Loucy (cell line): ENCODE results near the gene FHIT.

Source experiments
- H2AFZ ChIP-seq: fragments of 200-600 bp; sonication (generic); 2 replicates; pipeline ENCODE4 v1.6.0; 2016; ENCODE audit warnings: antibody characterized with exemption, mild to moderate bottlenecking, low read length, moderate library complexity
- H3F3A ChIP-seq: fragments of 200-600 bp; 2 replicates; pipeline ENCODE4 v1.6.0; 2016; ENCODE audit warnings: antibody characterized with exemption, low read depth, mild to moderate bottlenecking
- H3K27me3 ChIP-seq: fragments of 200-600 bp; sonication (generic); 2 replicates; pipeline ENCODE4 v1.6.1; 2014; ENCODE audit warnings: low read length, mild to moderate bottlenecking; ENCODE audit not compliant: insufficient read depth, poor library complexity, severe bottlenecking
- H3K36me3 ChIP-seq: fragments of 200-600 bp; sonication (generic); 2 replicates; pipeline ENCODE4 v1.6.1; 2016; ENCODE audit warnings: low read length; ENCODE audit not compliant: insufficient read depth
- H3K4me1 ChIP-seq: fragments of 200-600 bp; sonication (generic); 2 replicates; pipeline ENCODE4 v1.5.1; 2014; ENCODE audit warnings: low read length, mild to moderate bottlenecking; ENCODE audit not compliant: insufficient read depth, poor library complexity, severe bottlenecking
- H3K4me2 ChIP-seq: fragments of 200-600 bp; sonication (generic); 2 replicates; pipeline ENCODE4 v1.6.0; 2014; ENCODE audit warnings: antibody characterized with exemption, low read length, low read depth, mild to moderate bottlenecking; ENCODE audit not compliant: poor library complexity, severe bottlenecking
- H3K4me3 ChIP-seq: fragments of 200-600 bp; sonication (generic); 2 replicates; pipeline ENCODE4 v1.5.1; 2014; ENCODE audit warnings: low read length, mild to moderate bottlenecking, mixed read lengths; ENCODE audit not compliant: poor library complexity, severe bottlenecking
- H3K79me2 ChIP-seq: fragments of 200-600 bp; sonication (generic); 2 replicates; pipeline ENCODE4 v1.6.1; 2014; ENCODE audit warnings: low read length; ENCODE audit not compliant: insufficient read depth
- H3K9ac ChIP-seq: fragments of 200-600 bp; sonication (generic); 2 replicates; pipeline ENCODE4 v1.6.0; 2014; ENCODE audit warnings: mild to moderate bottlenecking, low read depth, low read length, moderate library complexity; ENCODE audit not compliant: poor library complexity, severe bottlenecking
- H3K9me2 ChIP-seq: fragments of 200-600 bp; sonication (generic); replicated peaks from 2 replicates; pipeline ENCODE4 v1.6.1; 2016; ENCODE audit warnings: low read depth, low read length, mixed read lengths
- H3K9me3 ChIP-seq: fragments of 200-600 bp; sonication (generic); 2 replicates; pipeline ENCODE4 v1.6.1; 2014; ENCODE audit warnings: mild to moderate bottlenecking, antibody characterized with exemption, low read length, low read depth; ENCODE audit not compliant: insufficient read depth
- H4K20me1 ChIP-seq: fragments of 200-600 bp; sonication (generic); 2 replicates; pipeline ENCODE4 v1.6.0; 2014; ENCODE audit warnings: antibody characterized with exemption, low read length, mild to moderate bottlenecking; ENCODE audit not compliant: insufficient read depth, poor library complexity, severe bottlenecking
- CTCF ChIP-seq: fragments of 200-600 bp; sonication (generic); conservative IDR thresholded peaks from 2 replicates; pipeline ENCODE4 v1.5.1; 2014; ENCODE audit warnings: mild to moderate bottlenecking, antibody characterized with exemption, low read length
- EZH2phosphoT487 ChIP-seq: fragments of 200-600 bp; IDR thresholded peaks from 2 replicates; pipeline ENCODE4 v1.6.1; 2018; ENCODE audit warnings: antibody characterized with exemption, mild to moderate bottlenecking, moderate library complexity, borderline replicate concordance

Gene FHIT

DNA sequence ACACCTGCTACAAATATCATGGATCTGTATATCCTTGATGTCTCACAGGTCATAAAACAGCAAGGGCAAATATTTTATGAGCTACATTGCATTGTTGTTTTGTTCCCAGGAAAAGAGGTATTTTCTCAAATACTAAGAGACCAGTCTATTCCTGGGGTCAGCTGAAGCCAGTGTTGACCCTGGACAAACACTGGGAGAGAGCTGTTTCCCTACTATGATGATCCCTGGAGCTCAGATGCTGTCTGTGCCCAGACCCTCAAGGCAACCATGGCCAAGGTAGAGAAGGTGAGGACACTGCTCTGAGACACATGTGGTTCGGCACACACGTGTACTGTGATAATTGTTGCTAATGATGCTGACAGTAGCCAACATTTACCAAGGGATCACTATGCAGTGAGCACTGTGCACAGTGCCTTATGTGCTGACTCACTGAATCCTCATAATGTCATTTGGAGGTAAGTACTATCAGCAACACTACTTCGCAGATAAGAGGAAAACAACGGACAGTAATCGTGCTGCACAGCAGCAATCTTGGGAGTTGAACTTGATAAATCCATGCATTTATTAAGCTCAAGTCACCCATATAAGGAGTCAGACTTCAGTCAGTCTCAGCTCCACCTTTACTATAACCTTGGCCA lies 943.6 kb downstream of the FHIT start:
- no peaks in the 10 kb centered on the region for H3F3A ChIP-seq
- TF ChIP-seq EZH2phosphoT487 (no peak), CTCF (no peak)
- no peaks in the 10 kb centered on the region for H3K9me2 ChIP-seq
- no peaks in the 10 kb centered on the region for H3K36me3 ChIP-seq
- H3K4me3 ChIP-seq, result no peak overlapping the region
- no peak overlapping the region for H3K4me2 ChIP-seq
- H3K79me2 ChIP-seq, result no peaks in the 10 kb centered on the region
- H2AFZ ChIP-seq, result no peak overlapping the region
- H3K9me3 ChIP-seq, result no peaks in the 10 kb centered on the region
- no peak overlapping the region for H3K9ac ChIP-seq
- H3K4me1 ChIP-seq, result no peaks in the 10 kb centered on the region
- no peaks in the 10 kb centered on the region for H3K27me3 ChIP-seq
- no peaks in the 10 kb centered on the region for H4K20me1 ChIP-seq

DNA sequence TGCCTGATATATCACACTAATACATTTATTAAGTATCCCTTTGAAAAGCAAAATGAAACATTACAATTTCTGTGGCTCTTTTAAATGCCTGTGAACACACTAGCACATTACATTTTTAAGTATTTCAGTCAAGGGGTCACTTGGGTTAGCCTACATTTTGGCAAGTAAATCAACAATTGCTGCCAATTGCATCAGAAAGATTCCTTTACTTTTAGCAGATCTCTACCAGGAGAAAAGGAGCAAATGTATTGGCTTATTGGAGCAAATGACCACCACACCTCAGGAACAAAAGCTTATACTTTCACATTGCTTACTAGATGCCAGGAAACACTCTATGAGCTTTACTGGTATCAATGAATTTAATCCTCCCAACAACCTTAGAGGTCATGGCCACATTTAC lies 947.1 kb downstream of the FHIT start:
- H3K4me3 ChIP-seq, result no peak overlapping the region
- H3K27me3 ChIP-seq, result no peaks in the 10 kb centered on the region
- no peaks in the 10 kb centered on the region for H3K9me3 ChIP-seq
- H2AFZ ChIP-seq, result no peak overlapping the region
- H3K79me2 ChIP-seq, result no peaks in the 10 kb centered on the region
- no peak for TF ChIP-seq CTCF
- no peak for TF ChIP-seq EZH2phosphoT487
- H3K9me2 ChIP-seq, result no peaks in the 10 kb centered on the region
- no peaks in the 10 kb centered on the region for H3F3A ChIP-seq
- no peaks in the 10 kb centered on the region for H3K36me3 ChIP-seq
- no peaks in the 10 kb centered on the region for H3K4me1 ChIP-seq
- H4K20me1 ChIP-seq, result no peaks in the 10 kb centered on the region
- no peak overlapping the region for H3K9ac ChIP-seq
- no peak overlapping the region for H3K4me2 ChIP-seq

DNA sequence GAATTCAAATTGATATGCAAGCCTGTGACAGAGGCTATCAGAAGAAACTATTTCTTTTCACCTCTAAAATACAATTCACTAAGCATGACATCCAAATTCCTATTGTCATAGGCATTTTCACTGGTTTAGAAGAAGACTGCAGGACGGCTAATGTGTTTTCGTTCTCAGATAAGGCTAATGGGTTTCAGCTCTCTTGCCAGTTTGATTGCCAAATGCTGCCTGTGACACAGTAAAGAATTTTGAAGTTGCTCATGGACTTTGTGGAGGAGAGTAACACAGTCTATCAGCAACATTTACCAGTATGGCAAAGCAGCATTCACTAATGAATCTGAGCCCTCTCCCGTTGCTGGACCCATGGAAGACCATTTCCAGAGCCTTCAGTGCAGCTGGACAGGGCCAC lies 948.1 kb downstream of the FHIT start:
- no peaks in the 10 kb centered on the region for H3K9me3 ChIP-seq
- no peak overlapping the region for H3K4me3 ChIP-seq
- H2AFZ ChIP-seq, result no peak overlapping the region
- H3K9me2 ChIP-seq, result no peaks in the 10 kb centered on the region
- H3K79me2 ChIP-seq, result no peaks in the 10 kb centered on the region
- no peaks in the 10 kb centered on the region for H3F3A ChIP-seq
- H3K27me3 ChIP-seq, result no peaks in the 10 kb centered on the region
- no peaks in the 10 kb centered on the region for H3K4me1 ChIP-seq
- H3K36me3 ChIP-seq, result no peaks in the 10 kb centered on the region
- H4K20me1 ChIP-seq, result no peaks in the 10 kb centered on the region
- no peak overlapping the region for H3K4me2 ChIP-seq
- TF ChIP-seq EZH2phosphoT487 (no peak), CTCF (no peak)
- H3K9ac ChIP-seq, result no peak overlapping the region
